SK-N-SH treated with all-trans-retinoic acid at 6 μM for 48 hours (cell line): Measurements from ENCODE around the gene PALLD.

Experiments
- ATAC-seq: fragments of 200-7000 bp; cut with Tn5 transposase; 3 replicates; pipeline ENCODE4 v1.9.1; 2020; ENCODE audit warnings: mild to moderate bottlenecking, moderate library complexity
- ARNTL ChIP-seq: fragments of 450-650 bp; formaldehyde crosslinking; IDR thresholded peaks from 2 replicates; pipeline ENCODE4 v1.5.0; 2020; ENCODE audit warnings: low read depth, mild to moderate bottlenecking, moderate library complexity, borderline replicate concordance
- BACH2 ChIP-seq: fragments of 250-450 bp; sonication (Bioruptor Pico); IDR thresholded peaks from 2 replicates; pipeline ENCODE4 v1.9.0; 2021; ENCODE audit warnings: mild to moderate bottlenecking, borderline replicate concordance
- CREB5 ChIP-seq: fragments of 250-450 bp; sonication (Bioruptor Pico); IDR thresholded peaks from 2 replicates; pipeline ENCODE4 v1.5.1; 2020; ENCODE audit warnings: low read depth, mild to moderate bottlenecking, moderate library complexity
- CSDC2 ChIP-seq: fragments of 250-450 bp; sonication (Bioruptor Pico); IDR thresholded peaks from 2 replicates; pipeline ENCODE4 v1.5.0; 2020; ENCODE audit warnings: mild to moderate bottlenecking, moderate library complexity
- ESRRG ChIP-seq: fragments of 250-450 bp; sonication (Bioruptor Pico); IDR thresholded peaks from 2 replicates; pipeline ENCODE4 v1.6.1; 2021; ENCODE audit warnings: mild to moderate bottlenecking
- ISL1 ChIP-seq: fragments of 250-450 bp; sonication (Bioruptor Pico); IDR thresholded peaks from 2 replicates; pipeline ENCODE4 v2.1.2; 2022; ENCODE audit warnings: mild to moderate bottlenecking, moderate library complexity
- OSR1 ChIP-seq: fragments of 250-450 bp; sonication (Bioruptor Pico); IDR thresholded peaks from 2 replicates; pipeline ENCODE4 v1.8.0; 2022; ENCODE audit warnings: moderate library complexity, mild to moderate bottlenecking, inconsistent platforms
- PPARA ChIP-seq: fragments of 250-450 bp; sonication (Bioruptor Pico); IDR thresholded peaks from 2 replicates; pipeline ENCODE4 v1.5.0; 2020; ENCODE audit warnings: mild to moderate bottlenecking, borderline replicate concordance
- RARB ChIP-seq: fragments of 250-450 bp; sonication (Bioruptor Pico); IDR thresholded peaks from 2 replicates; pipeline ENCODE4 v1.8.0; 2021; ENCODE audit warnings: mild to moderate bottlenecking, moderate library complexity
- SNAI2 ChIP-seq: fragments of 250-450 bp; sonication (Bioruptor Pico); IDR thresholded peaks from 2 replicates; pipeline ENCODE4 v1.5.0; 2020; ENCODE audit warnings: mild to moderate bottlenecking, moderate library complexity
- TCF4 ChIP-seq: fragments of 250-450 bp; sonication (Bioruptor Pico); IDR thresholded peaks from 2 replicates; pipeline ENCODE4 v1.8.0; 2021; ENCODE audit warnings: mild to moderate bottlenecking, moderate library complexity, borderline replicate concordance
- TOX ChIP-seq: fragments of 250-450 bp; sonication (Bioruptor Pico); IDR thresholded peaks from 2 replicates; pipeline ENCODE4 v1.8.0; 2021; ENCODE audit warnings: mild to moderate bottlenecking, moderate library complexity, borderline replicate concordance
- ZC3H10 ChIP-seq: fragments of 250-450 bp; sonication (Bioruptor Pico); IDR thresholded peaks from 2 replicates; pipeline ENCODE4 v1.5.1; 2021; ENCODE audit warnings: mild to moderate bottlenecking, moderate library complexity
- ZFP3 ChIP-seq: fragments of 250-450 bp; sonication (Bioruptor Pico); IDR thresholded peaks from 2 replicates; pipeline ENCODE4 v1.5.0; 2020; ENCODE audit warnings: mild to moderate bottlenecking, moderate library complexity
- ZFP30 ChIP-seq: fragments of 450-650 bp; formaldehyde crosslinking; IDR thresholded peaks from 2 replicates; pipeline ENCODE4 v1.5.0; 2022; ENCODE audit warnings: mild to moderate bottlenecking, moderate library complexity
- ZNF565 ChIP-seq: fragments of 450-650 bp; formaldehyde crosslinking; conservative IDR thresholded peaks from 2 replicates; pipeline ENCODE4 v1.5.0; 2020; ENCODE audit warnings: low read depth, mild to moderate bottlenecking, moderate library complexity
- ZNF70 ChIP-seq: fragments of 450-650 bp; formaldehyde crosslinking; IDR thresholded peaks from 2 replicates; pipeline ENCODE4 v1.5.0; 2020; ENCODE audit warnings: mild to moderate bottlenecking, moderate library complexity
- ZNF8 ChIP-seq: fragments of 450-650 bp; formaldehyde crosslinking; IDR thresholded peaks from 2 replicates; pipeline ENCODE4 v1.5.0; 2020; ENCODE audit warnings: mild to moderate bottlenecking, moderate library complexity
- TF ChIP-seq, protein P1 (sequence below): fragments of 250-450 bp; sonication (Bioruptor Pico); IDR thresholded peaks from 2 replicates; pipeline ENCODE4 v1.5.1; 2021; ENCODE audit warnings: mild to moderate bottlenecking, moderate library complexity
- TF ChIP-seq, protein P2 (sequence below): fragments of 250-450 bp; sonication (Bioruptor Pico); IDR thresholded peaks from 2 replicates; pipeline ENCODE4 v1.5.0; 2020; ENCODE audit warnings: mild to moderate bottlenecking, moderate library complexity

Gene PALLD

GRCh38 chr4:168584321-168584771 lies 87.5 kb downstream of the PALLD start:
- ATAC-seq = peak; percentile 53
- no peak for TF ChIP-seq CSDC2
- TF ChIP-seq PPARA (CRISPR knock-in tag) = no peak
- peak; percentile 66; the same call in 1 of the 2 replicates for TF ChIP-seq ISL1 (CRISPR knock-in tag)
- no peak for TF ChIP-seq ZFP30 (CRISPR knock-in tag)
- TF ChIP-seq TCF4 (CRISPR knock-in tag) = no peak
- no peak for TF ChIP-seq SNAI2 (CRISPR knock-in tag)
- TF ChIP-seq TOX (CRISPR knock-in tag) = 0 out of 2 replicates have a peak, but pooled peaks have one; percentile 25
- no peak for TF ChIP-seq ZNF565 (CRISPR knock-in tag)
- TF ChIP-seq ESRRG (CRISPR knock-in tag) = no peak

- TF ChIP-seq SNAI2 (CRISPR knock-in tag) = no peak
- no peak for TF ChIP-seq ZC3H10 (CRISPR knock-in tag)
- TF ChIP-seq, protein P1, sequence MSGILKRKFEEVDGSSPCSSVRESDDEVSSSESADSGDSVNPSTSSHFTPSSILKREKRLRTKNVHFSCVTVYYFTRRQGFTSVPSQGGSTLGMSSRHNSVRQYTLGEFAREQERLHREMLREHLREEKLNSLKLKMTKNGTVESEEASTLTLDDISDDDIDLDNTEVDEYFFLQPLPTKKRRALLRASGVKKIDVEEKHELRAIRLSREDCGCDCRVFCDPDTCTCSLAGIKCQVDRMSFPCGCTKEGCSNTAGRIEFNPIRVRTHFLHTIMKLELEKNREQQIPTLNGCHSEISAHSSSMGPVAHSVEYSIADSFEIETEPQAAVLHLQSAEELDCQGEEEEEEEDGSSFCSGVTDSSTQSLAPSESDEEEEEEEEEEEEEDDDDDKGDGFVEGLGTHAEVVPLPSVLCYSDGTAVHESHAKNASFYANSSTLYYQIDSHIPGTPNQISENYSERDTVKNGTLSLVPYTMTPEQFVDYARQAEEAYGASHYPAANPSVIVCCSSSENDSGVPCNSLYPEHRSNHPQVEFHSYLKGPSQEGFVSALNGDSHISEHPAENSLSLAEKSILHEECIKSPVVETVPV (CRISPR knock-in tag) = no peak
- TF ChIP-seq ARNTL (CRISPR knock-in tag) = no peak
- TF ChIP-seq CSDC2 = no peak
- TF ChIP-seq ISL1 (CRISPR knock-in tag) = no peak
- no peak for TF ChIP-seq ESRRG (CRISPR knock-in tag)
- no peak for TF ChIP-seq TCF4 (CRISPR knock-in tag)
- TF ChIP-seq ZFP30 (CRISPR knock-in tag) = no peak
- peak; percentile 86 for ATAC-seq
These were observed 88.6 kb downstream of the PALLD start for GRCh38 chr4:168585168-168586091.

DNA sequence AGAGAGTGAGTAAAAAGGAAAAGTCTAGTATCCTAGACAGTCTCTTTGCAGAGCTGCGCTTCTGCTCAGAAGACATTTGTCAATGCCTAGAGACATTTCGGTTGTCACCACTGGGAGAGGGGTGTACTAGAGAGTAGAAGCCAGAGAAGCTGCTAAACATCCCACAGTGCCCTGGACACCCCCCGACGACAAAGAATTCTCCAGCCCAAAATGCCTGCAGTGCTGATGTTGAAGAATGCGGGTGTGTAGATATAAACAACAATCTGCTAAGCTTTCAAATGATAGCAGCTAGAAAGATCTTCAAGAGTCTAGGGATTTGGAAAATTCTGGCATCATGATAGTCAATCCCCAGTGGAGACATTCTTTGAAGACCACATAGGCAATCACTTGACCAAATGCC lies 90.1 kb downstream of the PALLD start:
- TF ChIP-seq TOX (CRISPR knock-in tag) (no peak), ZNF565 (CRISPR knock-in tag) (no peak), SNAI2 (CRISPR knock-in tag) (no peak), ZNF8 (CRISPR knock-in tag) (no peak), OSR1 (no peak), CSDC2 (no peak), ZFP30 (CRISPR knock-in tag) (no peak), ISL1 (CRISPR knock-in tag) (no peak), CREB5 (CRISPR knock-in tag) (no peak), ZNF70 (no peak), BACH2 (no peak), RARB (CRISPR knock-in tag) (no peak), ZFP3 (no peak), ESRRG (CRISPR knock-in tag) (no peak), ZC3H10 (CRISPR knock-in tag) (no peak)
- TF ChIP-seq, protein P2, sequence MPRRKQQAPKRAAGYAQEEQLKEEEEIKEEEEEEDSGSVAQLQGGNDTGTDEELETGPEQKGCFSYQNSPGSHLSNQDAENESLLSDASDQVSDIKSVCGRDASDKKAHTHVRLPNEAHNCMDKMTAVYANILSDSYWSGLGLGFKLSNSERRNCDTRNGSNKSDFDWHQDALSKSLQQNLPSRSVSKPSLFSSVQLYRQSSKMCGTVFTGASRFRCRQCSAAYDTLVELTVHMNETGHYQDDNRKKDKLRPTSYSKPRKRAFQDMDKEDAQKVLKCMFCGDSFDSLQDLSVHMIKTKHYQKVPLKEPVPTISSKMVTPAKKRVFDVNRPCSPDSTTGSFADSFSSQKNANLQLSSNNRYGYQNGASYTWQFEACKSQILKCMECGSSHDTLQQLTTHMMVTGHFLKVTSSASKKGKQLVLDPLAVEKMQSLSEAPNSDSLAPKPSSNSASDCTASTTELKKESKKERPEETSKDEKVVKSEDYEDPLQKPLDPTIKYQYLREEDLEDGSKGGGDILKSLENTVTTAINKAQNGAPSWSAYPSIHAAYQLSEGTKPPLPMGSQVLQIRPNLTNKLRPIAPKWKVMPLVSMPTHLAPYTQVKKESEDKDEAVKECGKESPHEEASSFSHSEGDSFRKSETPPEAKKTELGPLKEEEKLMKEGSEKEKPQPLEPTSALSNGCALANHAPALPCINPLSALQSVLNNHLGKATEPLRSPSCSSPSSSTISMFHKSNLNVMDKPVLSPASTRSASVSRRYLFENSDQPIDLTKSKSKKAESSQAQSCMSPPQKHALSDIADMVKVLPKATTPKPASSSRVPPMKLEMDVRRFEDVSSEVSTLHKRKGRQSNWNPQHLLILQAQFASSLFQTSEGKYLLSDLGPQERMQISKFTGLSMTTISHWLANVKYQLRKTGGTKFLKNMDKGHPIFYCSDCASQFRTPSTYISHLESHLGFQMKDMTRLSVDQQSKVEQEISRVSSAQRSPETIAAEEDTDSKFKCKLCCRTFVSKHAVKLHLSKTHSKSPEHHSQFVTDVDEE (CRISPR knock-in tag) = no peak
- TF ChIP-seq, protein P1 (CRISPR knock-in tag) = no peak
- no peak for ATAC-seq
